ENCODE data around the gene CIB1. TPM values are rescaled to one million over a fixed set of nuclear protein-coding genes. Genes with fewer than 3 reads are reported as not detected.

CIB1 gene
- total RNA-seq, 1 experiment from 2014 or later: 45.6 TPM

GRCh38 chr15:90187257-90187868, 46.4 kb downstream of the CIB1 start:
- no peaks in the 10 kb centered on the region for H3K27me3 Mint-ChIP-seq (ENCODE audit: insufficient read depth, unreplicated experiment)
- ChIA-PET CTCF (interaction anchor here (0.7 to 1.8 kb wide), 5 partner anchors 25 to 46 kb away, joined by 3 to 6 read pairs (median 5); partner anchors contain the start of genes CIB1 and GDPGP1), POLR2A (interaction anchor here (1.0 to 4.7 kb wide), 3 partner anchors 14 to 26 kb away, joined by 3 to 68 read pairs (median 38); partner anchors contain the start of gene SEMA4B)
- no peak for DNase-seq (ENCODE audit: unreplicated experiment)
- no TSS peak for BruUV-seq (replicated peaks)
- H3K27ac Mint-ChIP-seq (ENCODE audit: low read depth, unreplicated experiment): peak overlapping the region; percentile 73
- H3K9me3 Mint-ChIP-seq (ENCODE audit: unreplicated experiment): no peaks in the 10 kb centered on the region
- intact Hi-C loops (cut with micrococcal nuclease): no loop called here
- H3K36me3 Mint-ChIP-seq (ENCODE audit: insufficient read depth, unreplicated experiment): peaks cover 20% of the 10 kb centered on the region
- peaks cover 41% of the 10 kb centered on the region for H3K4me1 Mint-ChIP-seq (ENCODE audit: insufficient read depth, unreplicated experiment)
- H3K4me3 Mint-ChIP-seq (ENCODE audit: unreplicated experiment): peak overlapping the region; percentile 43
- TF ChIP-seq CTCF (IDR thresholded peaks at IDR 0.05; ENCODE audit: unreplicated experiment): no peak

- DNase-seq (ENCODE audit: unreplicated experiment): peak; percentile 84
- ChIA-PET CTCF (interaction anchor here (0.7 to 1.5 kb wide), 5 partner anchors 12 to 36 kb away, joined by 3 to 5 read pairs (median 3); no protein-coding TSS in a partner anchor), POLR2A (interaction anchor here (0.5 to 4.7 kb wide), 12 partner anchors 10 to 67 kb away, joined by 3 to 68 read pairs (median 5); partner anchors contain the start of genes CIB1, GDPGP1 and SEMA4B)
- H3K27me3 Mint-ChIP-seq (ENCODE audit: insufficient read depth, unreplicated experiment): no peaks in the 10 kb centered on the region
- TF ChIP-seq CTCF (IDR thresholded peaks at IDR 0.05; ENCODE audit: unreplicated experiment): no peak
- peak overlapping the region; percentile 88 for H3K4me3 Mint-ChIP-seq (ENCODE audit: unreplicated experiment)
- no TSS peak for BruUV-seq (replicated peaks)
- H3K36me3 Mint-ChIP-seq (ENCODE audit: insufficient read depth, unreplicated experiment): peaks cover 11% of the 10 kb centered on the region
- intact Hi-C loops (cut with micrococcal nuclease): loop anchor here (2.0 kb wide), 1 partner anchor 28 kb away; no protein-coding TSS in a partner anchor
- H3K9me3 Mint-ChIP-seq (ENCODE audit: unreplicated experiment): no peaks in the 10 kb centered on the region
- peak overlapping the region; percentile 89 for H3K27ac Mint-ChIP-seq (ENCODE audit: low read depth, unreplicated experiment)
- H3K4me1 Mint-ChIP-seq (ENCODE audit: insufficient read depth, unreplicated experiment): peaks cover 22% of the 10 kb centered on the region
Observed at GRCh38 chr15:90184786-90185704, 48.7 kb downstream of the CIB1 start.

- POLR2A ChIA-PET: interaction anchor here (0.5 to 4.7 kb wide), 21 partner anchors 8 to 466 kb away, joined by 3 to 68 read pairs (median 4); partner anchors contain the start of genes CIB1, GDPGP1, NGRN and SEMA4B
- peaks cover 22% of the 10 kb centered on the region for H3K4me1 Mint-ChIP-seq (ENCODE audit: insufficient read depth, unreplicated experiment)
- H3K27me3 Mint-ChIP-seq (ENCODE audit: insufficient read depth, unreplicated experiment): no peaks in the 10 kb centered on the region
- DNase-seq (ENCODE audit: unreplicated experiment): peak; percentile 94
- peak overlapping the region; percentile 88 for H3K4me3 Mint-ChIP-seq (ENCODE audit: unreplicated experiment)
- CTCF ChIA-PET: interaction anchor here (0.7 to 1.5 kb wide), 6 partner anchors 8 to 1893 kb away, joined by 3 to 5 read pairs (median 3); no protein-coding TSS in a partner anchor
- intact Hi-C loops (cut with micrococcal nuclease): loop anchor here (2.0 kb wide), 1 partner anchor 29 kb away; no protein-coding TSS in a partner anchor
- H3K9me3 Mint-ChIP-seq (ENCODE audit: unreplicated experiment): no peaks in the 10 kb centered on the region
- peaks cover 11% of the 10 kb centered on the region for H3K36me3 Mint-ChIP-seq (ENCODE audit: insufficient read depth, unreplicated experiment)
- H3K27ac Mint-ChIP-seq (ENCODE audit: low read depth, unreplicated experiment): peak overlapping the region; percentile 89
- no peak for TF ChIP-seq CTCF (IDR thresholded peaks at IDR 0.05; ENCODE audit: unreplicated experiment)
- TSS peak; percentile 37 for BruUV-seq (replicated peaks)
Observed at GRCh38 chr15:90184119-90184785, 49.5 kb downstream of the CIB1 start.

Measured in MCF 10A (cell line).